M059J (cell line): ENCODE measurements around the gene CDT1. TPM values are rescaled to one million over a fixed set of nuclear protein-coding genes. Genes with fewer than 3 reads are reported as not detected.

ENCODE experiments used
- DNase-seq: peaks from one replicate; pipeline ENCODE4 v3.0.0-alpha.2; 2012; ENCODE audit warnings: low read depth
- total RNA-seq: library from RNA; depleted of rRNA; stranded (reverse); fragments of >200 nt; shearing (Covaris generic); gene quantifications from 2 replicates; pipeline ENCODE4 v1.2.3, GENCODE V29; 2014

The CDT1 gene
- total RNA-seq, 1 experiment from 2014 or later: 44.4 TPM

- no peak for DNase-seq
Observed at GRCh38 chr16:88804173-88804551, 573 bp downstream of the CDT1 start.

- DNase-seq: no peak
Observed at GRCh38 chr16:88804552-88805339, 1.2 kb downstream of the CDT1 start.

GRCh38 chr16:88805340-88805715 lies 1.7 kb downstream of the CDT1 start:
- no peak for DNase-seq

GRCh38 chr16:88805887-88806393 lies 2.4 kb downstream of the CDT1 start:
- no peak for DNase-seq

GRCh38 chr16:88806491-88807111 lies 3.0 kb downstream of the CDT1 start:
- no peak for DNase-seq

GRCh38 chr16:88807142-88807625 lies 3.6 kb downstream of the CDT1 start:
- no peak for DNase-seq

GRCh38 chr16:88807626-88808453 lies 4.3 kb downstream of the CDT1 start:
- DNase-seq: no peak

- peak; percentile 81 for DNase-seq
Observed at GRCh38 chr16:88809068-88809675, 5.6 kb downstream of the CDT1 start.

GRCh38 chr16:88809676-88810165 lies 6.1 kb downstream of the CDT1 start:
- DNase-seq: no peak

- peak; percentile 35 for DNase-seq
Observed at GRCh38 chr16:88810166-88810911, 6.8 kb downstream of the CDT1 start.

GRCh38 chr16:88810912-88811768 lies 7.6 kb downstream of the CDT1 start:
- peak; percentile 79 for DNase-seq

GRCh38 chr16:88811769-88812512 lies 8.4 kb downstream of the CDT1 start, which contains the start of gene APRT:
Gene APRT (minus strand): TSS chr16:88811928. CDS start chr16:88811899, 29 bp downstream.
- peak; percentile 88 for DNase-seq

GRCh38 chr16:88812513-88813268 lies 9.1 kb downstream of the CDT1 start:
- peak; percentile 52 for DNase-seq

GRCh38 chr16:88813269-88814143 lies 9.9 kb downstream of the CDT1 start:
- DNase-seq: no peak

- DNase-seq: no peak
Observed at GRCh38 chr16:88814144-88814502, 10.5 kb downstream of the CDT1 start.

- DNase-seq: no peak
Observed at GRCh38 chr16:88815227-88815626, 11.6 kb downstream of the CDT1 start.

GRCh38 chr16:88815901-88816589 lies 12.5 kb downstream of the CDT1 start:
- DNase-seq: no peak
